Upper lobe of right lung (tissue), 1 donor: ENCODE results near the gene CST5. TPM values are rescaled to one million over a fixed set of nuclear protein-coding genes. Genes with fewer than 3 reads are reported as not detected.
A peak's percentile ranks its signal among the peaks of the same experiment; 100 is the strongest.

ENCODE experiments used
- ATAC-seq: fragments of 200-7000 bp; cut with Tn5 transposase; one replicate; pipeline ENCODE4 v1.9.1; 2020; ENCODE audit warnings: mild to moderate bottlenecking, moderate library complexity
- DNase-seq: peaks from one replicate; pipeline ENCODE4 v3.0.0-alpha.2; 2020
- H3K27ac ChIP-seq: fragments of 200-600 bp; one replicate; pipeline ENCODE4 v1.8.0; 2022
- H3K27me3 ChIP-seq: fragments of 200-600 bp; one replicate; pipeline ENCODE4 v1.8.0; 2022; ENCODE audit warnings: mild to moderate bottlenecking
- H3K36me3 ChIP-seq: fragments of 200-600 bp; one replicate; pipeline ENCODE4 v1.8.0; 2022
- H3K4me1 ChIP-seq: fragments of 200-600 bp; one replicate; pipeline ENCODE4 v1.8.0; 2022
- H3K4me3 ChIP-seq: fragments of 200-600 bp; one replicate; pipeline ENCODE4 v1.8.0; 2022; ENCODE audit warnings: mild to moderate bottlenecking
- H3K9me3 ChIP-seq: fragments of 200-600 bp; one replicate; pipeline ENCODE4 v1.8.0; 2022
- intact Hi-C: fragments of 100-400 bp; cut with DNase I; formaldehyde crosslinking; loops from one replicate; pipeline ENCODE4 v1.11.0; 2022
- total RNA-seq: library from RNA; stranded (reverse); fragmentation: NEBNext Ultra II Directional; extraction: Animal tissue kit (Norgen Biotek cat#: 25700); gene quantifications from one replicate; pipeline ENCODE4 v1.2.1, GENCODE V29; 2021
- TF ChIP-seq, protein P1 (sequence below): fragments of 200-600 bp; IDR thresholded peaks from one replicate; pipeline ENCODE4 v1.8.0; 2022; ENCODE audit warnings: antibody characterized with exemption
- donor health status: DM: no; HTN: yes; CAD: no; lungs with severe emphysema.

Gene CST5
- total RNA-seq, 1 donor from 2014 or later = 0.55 TPM

DNA sequence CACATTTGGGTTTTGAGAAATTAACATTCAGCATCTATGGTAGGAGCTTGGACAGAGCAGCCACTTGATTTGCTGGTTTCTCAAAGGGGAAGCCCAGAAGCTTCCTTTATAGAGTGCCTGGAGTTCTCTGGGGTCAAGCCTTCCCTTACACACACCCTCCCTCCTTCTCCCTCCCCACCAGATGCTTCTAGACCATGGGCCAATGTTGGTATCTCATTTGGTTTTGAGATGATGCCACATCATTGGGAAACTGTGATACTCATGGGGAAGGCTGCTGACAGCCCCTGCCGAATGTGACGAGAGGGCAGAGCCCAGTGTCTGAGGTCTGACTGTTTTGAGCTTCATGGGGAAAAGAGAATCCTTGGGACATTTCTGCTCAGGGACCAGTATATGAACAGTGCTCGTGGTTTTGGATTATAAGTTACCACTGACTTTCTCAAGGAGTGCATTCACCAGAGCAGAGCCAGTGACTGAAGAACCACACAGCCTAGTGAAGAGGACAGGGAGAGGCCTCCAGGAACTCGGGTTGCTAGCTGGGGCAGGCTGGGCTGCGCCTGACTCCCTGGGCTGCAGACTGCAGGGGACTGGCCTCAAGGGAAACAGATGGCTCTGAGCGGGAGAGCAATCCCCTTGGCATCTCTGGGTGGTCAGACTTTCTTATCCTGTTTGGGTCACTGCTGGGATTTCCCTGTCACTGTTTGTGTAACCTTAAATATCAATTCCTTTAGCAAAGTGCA is 46.4 kb upstream of the CST5 start:
- intact Hi-C loops = no loop called here
- Histone ChIP-seq H3K27me3 (peaks cover 6% of the 10 kb centered on the region), H3K4me1 (no peaks in the 10 kb centered on the region), H3K27ac (no peak overlapping the region), H3K36me3 (no peaks in the 10 kb centered on the region), H3K9me3 (no peaks in the 10 kb centered on the region), H3K4me3 (no peak overlapping the region)
- TF ChIP-seq, protein P1, sequence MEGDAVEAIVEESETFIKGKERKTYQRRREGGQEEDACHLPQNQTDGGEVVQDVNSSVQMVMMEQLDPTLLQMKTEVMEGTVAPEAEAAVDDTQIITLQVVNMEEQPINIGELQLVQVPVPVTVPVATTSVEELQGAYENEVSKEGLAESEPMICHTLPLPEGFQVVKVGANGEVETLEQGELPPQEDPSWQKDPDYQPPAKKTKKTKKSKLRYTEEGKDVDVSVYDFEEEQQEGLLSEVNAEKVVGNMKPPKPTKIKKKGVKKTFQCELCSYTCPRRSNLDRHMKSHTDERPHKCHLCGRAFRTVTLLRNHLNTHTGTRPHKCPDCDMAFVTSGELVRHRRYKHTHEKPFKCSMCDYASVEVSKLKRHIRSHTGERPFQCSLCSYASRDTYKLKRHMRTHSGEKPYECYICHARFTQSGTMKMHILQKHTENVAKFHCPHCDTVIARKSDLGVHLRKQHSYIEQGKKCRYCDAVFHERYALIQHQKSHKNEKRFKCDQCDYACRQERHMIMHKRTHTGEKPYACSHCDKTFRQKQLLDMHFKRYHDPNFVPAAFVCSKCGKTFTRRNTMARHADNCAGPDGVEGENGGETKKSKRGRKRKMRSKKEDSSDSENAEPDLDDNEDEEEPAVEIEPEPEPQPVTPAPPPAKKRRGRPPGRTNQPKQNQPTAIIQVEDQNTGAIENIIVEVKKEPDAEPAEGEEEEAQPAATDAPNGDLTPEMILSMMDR = no peak
- DNase-seq (no peak), ATAC-seq (no peak)

DNA sequence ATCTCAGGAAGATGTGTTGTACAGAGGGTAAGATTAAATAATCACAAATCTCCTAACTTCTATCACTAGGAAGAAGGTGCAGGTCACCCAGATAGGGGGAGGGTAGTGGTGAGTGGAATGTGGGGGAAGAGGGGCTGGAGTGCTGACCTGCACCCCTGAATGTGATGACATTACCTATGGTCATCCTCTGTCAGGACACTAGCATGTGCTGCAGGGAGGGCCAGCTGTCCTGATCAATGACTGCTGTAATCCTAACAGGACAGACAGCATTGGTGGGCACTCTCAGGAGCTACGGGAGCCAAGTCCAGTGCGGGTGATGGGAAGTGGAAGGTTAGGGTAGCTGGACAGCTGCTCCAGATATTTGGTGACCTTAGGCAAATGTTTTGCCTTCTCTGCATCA is 45.2 kb upstream of the CST5 start:
- H3K4me1 ChIP-seq = no peaks in the 10 kb centered on the region
- H3K9me3 ChIP-seq = no peaks in the 10 kb centered on the region
- peaks cover 6% of the 10 kb centered on the region for H3K27me3 ChIP-seq
- DNase-seq = no peak
- no peak for ATAC-seq
- intact Hi-C loops = no loop called here
- TF ChIP-seq, protein P1 = no peak
- no peaks in the 10 kb centered on the region for H3K36me3 ChIP-seq
- no peak overlapping the region for H3K27ac ChIP-seq
- H3K4me3 ChIP-seq = no peak overlapping the region

DNA sequence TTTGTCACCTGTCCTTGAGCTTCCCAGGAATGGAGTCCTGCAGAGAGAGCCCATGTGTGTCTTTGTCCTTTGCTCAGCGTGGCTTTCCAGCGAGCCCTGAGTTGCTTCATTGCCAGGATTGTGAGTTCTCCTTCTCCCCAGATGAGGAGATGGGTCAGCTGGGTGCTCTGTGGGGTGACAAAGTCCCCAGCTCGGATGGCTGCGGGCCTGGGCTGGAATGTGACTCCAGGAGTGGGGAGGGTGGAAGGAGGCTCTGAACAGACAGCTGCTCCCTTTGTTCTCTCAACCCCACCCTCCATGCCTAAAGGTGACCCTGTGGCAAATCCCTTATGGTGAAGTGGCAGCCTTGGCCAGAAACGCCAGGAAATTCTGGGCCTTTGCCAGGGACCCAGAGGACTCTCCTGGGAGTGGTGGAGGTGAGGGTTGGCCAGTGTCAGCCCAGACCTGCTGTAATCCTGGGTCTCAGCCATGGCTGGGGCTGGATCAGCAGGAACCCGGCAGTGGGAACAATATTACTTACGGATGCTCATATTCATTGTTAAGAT is 44.4 kb upstream of the CST5 start:
- no peaks in the 10 kb centered on the region for H3K36me3 ChIP-seq
- no peaks in the 10 kb centered on the region for H3K9me3 ChIP-seq
- no peaks in the 10 kb centered on the region for H3K4me1 ChIP-seq
- DNase-seq = no peak
- peaks cover 6% of the 10 kb centered on the region for H3K27me3 ChIP-seq
- intact Hi-C loops = no loop called here
- no peak for ATAC-seq
- H3K4me3 ChIP-seq = no peak overlapping the region
- TF ChIP-seq, protein P1 = no peak
- no peak overlapping the region for H3K27ac ChIP-seq

- no peaks in the 10 kb centered on the region for H3K4me1 ChIP-seq
- H3K4me3 ChIP-seq = no peak overlapping the region
- TF ChIP-seq, protein P1 = no peak
- intact Hi-C loops = no loop called here
- no peak for ATAC-seq
- no peak overlapping the region for H3K27ac ChIP-seq
- no peak for DNase-seq
- no peaks in the 10 kb centered on the region for H3K36me3 ChIP-seq
- H3K9me3 ChIP-seq = no peaks in the 10 kb centered on the region
- H3K27me3 ChIP-seq = peaks cover 6% of the 10 kb centered on the region
Observed at GRCh38 chr20:23923311-23923710, 43.8 kb upstream of the CST5 start.

DNA sequence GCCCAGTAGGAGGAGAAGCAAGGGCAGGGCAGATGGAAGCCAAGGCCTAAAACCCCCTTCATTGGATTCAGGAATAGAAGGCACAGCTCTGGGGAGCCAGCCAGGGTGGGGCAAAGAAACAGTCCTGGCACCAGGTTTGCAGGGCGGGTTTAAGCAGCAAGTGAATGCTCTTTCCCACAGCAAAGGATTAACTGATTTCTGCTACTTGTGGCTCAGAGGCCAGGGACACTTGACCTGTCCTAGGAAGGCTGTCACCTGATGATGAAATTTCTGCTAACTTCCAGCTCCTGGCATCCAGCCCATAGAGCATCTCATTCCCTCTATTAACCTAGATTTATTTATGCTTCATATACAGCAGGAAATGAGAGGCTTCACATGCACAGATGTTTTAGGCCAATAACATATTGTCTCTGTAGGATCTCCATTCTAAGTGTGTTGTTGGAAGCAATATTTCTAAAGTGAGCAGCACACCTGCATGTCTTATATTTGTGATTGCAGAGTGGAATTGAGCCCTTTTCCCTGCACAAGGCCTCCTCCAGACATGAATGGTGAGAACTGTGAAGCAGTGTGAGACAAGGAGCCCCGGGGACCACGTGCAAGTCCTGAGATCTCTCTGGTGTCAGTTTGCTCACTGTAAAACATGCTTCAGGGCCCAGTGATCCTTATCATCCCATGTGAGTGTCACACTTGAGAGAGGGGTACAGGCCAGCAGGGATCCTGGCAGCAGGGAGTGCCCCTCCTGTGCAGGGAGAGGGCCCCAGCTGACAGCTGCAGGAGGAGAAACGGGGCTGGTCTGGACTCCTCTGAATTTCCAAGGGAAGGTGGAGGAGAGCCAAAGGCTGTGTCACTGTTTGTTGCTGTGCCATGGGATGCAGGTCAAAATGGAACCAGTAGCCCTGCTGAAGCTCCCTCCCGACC is 41.1 kb upstream of the CST5 start:
- Histone ChIP-seq H3K9me3 (no peaks in the 10 kb centered on the region), H3K4me1 (no peaks in the 10 kb centered on the region), H3K4me3 (no peak overlapping the region), H3K27me3 (peaks cover 6% of the 10 kb centered on the region), H3K36me3 (no peaks in the 10 kb centered on the region), H3K27ac (peak overlapping the region; percentile 36)
- peak; percentile 36 for ATAC-seq
- DNase-seq = no peak
- intact Hi-C loops = no loop called here
- TF ChIP-seq, protein P1 = no peak
